ENCODE measurements around the gene REC114. TPM values are rescaled to one million over a fixed set of nuclear protein-coding genes. Genes with fewer than 3 reads are reported as not detected.

REC114 gene
- total RNA-seq, 1 donor from 2014 or later, result not detected

DNA sequence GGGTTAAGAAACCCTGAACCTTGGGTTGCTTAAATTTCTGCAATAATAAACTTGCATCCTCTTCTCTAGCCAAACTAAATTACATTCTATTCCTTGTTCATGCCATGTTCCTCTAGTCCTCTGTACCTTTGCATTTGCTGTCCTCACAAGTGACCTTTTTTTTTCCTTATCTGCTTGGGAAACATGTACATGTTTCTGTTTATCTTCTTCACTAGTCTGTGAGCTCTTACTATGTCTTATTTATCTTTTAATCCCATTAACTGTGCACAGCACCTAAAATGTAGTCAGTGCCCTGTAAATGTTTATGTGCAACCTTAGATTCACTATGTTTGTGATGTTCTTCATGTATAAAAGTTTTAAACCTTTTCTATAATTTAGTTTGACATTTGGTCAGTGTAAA lies 61.9 kb downstream of the REC114 start:
- no peaks in the 10 kb centered on the region for H3K9me3 ChIP-seq
- intact Hi-C loops (cut with DNase I), result no loop called here
- H3K4me3 ChIP-seq, result no peak overlapping the region

DNA sequence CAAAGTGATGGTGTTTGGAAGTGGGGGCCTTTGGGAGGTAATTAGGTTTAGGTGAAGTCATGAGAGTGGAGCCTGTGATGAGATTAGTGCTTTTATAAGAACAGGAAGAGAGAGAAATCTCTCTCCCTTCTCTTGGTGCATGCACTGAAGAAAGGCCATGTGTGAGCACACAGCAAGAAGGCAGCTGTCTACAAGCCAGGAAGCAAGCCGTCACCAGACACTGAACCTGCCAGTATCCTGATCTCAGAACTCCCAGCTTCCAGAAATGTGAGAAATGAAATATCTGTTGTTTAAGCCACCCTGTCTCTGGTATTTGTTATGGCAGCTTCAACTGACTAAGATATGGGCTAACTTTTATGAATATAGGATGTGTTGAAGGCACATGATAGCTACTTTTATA lies 72.6 kb downstream of the REC114 start:
- intact Hi-C loops (cut with DNase I), result no loop called here
- DNase-seq (ENCODE audit: low spot score in 2 of 2), result no peak
- Histone ChIP-seq H3K27me3 (no peaks in the 10 kb centered on the region), H3K27ac (no peak overlapping the region), H3K4me1 (no peaks in the 10 kb centered on the region), H3K9me3 (no peaks in the 10 kb centered on the region), H3K36me3 (no peaks in the 10 kb centered on the region), H3K4me3 (no peak overlapping the region)
- TF ChIP-seq, protein P1, sequence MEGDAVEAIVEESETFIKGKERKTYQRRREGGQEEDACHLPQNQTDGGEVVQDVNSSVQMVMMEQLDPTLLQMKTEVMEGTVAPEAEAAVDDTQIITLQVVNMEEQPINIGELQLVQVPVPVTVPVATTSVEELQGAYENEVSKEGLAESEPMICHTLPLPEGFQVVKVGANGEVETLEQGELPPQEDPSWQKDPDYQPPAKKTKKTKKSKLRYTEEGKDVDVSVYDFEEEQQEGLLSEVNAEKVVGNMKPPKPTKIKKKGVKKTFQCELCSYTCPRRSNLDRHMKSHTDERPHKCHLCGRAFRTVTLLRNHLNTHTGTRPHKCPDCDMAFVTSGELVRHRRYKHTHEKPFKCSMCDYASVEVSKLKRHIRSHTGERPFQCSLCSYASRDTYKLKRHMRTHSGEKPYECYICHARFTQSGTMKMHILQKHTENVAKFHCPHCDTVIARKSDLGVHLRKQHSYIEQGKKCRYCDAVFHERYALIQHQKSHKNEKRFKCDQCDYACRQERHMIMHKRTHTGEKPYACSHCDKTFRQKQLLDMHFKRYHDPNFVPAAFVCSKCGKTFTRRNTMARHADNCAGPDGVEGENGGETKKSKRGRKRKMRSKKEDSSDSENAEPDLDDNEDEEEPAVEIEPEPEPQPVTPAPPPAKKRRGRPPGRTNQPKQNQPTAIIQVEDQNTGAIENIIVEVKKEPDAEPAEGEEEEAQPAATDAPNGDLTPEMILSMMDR (IDR thresholded peaks at IDR 0.05), result no peak

More for the DNA sequence above, 61.9 kb downstream of the REC114 start:
- Histone ChIP-seq H3K27ac (no peak overlapping the region), H3K4me1 (no peaks in the 10 kb centered on the region), H3K27me3 (no peaks in the 10 kb centered on the region), H3K36me3 (no peaks in the 10 kb centered on the region)
- DNase-seq (ENCODE audit: low spot score in 2 of 2), result no peak
- TF ChIP-seq, protein P1 (IDR thresholded peaks at IDR 0.05), result no peak

DNA sequence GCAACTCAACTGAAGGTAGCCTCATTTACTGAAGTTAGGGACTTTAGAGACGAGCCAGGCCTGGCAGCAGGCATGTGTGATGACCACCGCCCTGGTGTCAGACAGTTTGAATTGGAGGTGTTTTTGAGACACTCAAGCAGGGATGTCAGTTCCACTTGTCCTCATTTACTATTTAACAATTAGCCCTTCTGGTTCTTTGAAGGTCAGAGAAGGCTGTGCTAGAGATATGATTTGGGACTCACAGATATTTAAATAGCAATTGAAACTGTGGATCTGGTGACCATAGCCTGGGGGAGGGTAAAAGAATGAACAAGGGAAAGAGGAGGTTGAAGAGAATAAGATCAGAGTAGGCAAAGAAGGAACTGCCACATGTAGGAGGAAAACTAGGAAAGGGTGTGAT lies 74.6 kb downstream of the REC114 start:
- no peak overlapping the region for H3K4me3 ChIP-seq
- TF ChIP-seq, protein P1 (IDR thresholded peaks at IDR 0.05), result no peak
- DNase-seq (ENCODE audit: low spot score in 2 of 2), result no peak
- no peaks in the 10 kb centered on the region for H3K9me3 ChIP-seq
- no peak overlapping the region for H3K27ac ChIP-seq
- no peaks in the 10 kb centered on the region for H3K36me3 ChIP-seq
- intact Hi-C loops (cut with DNase I), result no loop called here
- H3K27me3 ChIP-seq, result no peaks in the 10 kb centered on the region
- H3K4me1 ChIP-seq, result no peaks in the 10 kb centered on the region

DNA sequence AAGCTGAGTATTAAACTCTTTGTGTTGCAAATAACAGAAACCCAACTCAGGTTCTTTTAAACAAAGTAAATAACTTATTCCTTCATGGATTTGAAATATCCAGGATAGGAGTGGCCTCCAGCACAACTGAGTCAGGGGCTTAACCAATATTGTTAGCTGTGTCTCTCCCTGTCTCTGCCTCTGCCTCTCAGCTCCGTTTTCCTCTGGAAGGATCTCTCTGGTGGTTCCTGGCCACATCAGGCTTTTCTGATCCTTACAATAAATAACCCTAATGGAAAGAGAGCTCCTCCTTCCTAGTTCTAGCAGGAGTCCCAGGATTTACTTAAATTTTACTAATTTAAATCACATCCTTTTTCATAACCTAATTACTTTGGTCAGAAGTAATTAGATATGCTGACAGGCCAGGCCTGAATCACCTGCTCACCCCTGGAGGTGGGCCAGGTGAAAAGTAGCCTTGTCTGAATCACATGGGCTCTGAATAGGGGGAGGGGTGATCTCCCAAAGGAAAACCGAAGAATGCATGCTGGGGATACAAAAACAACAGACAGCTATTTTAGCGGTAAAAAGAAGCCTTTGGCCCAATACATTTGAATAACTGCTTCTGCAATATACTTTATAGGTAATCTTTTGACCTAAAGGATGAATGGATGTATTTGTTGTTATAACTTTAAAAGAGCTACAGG lies 75.4 kb downstream of the REC114 start:
- H3K27ac ChIP-seq, result no peak overlapping the region
- no peaks in the 10 kb centered on the region for H3K36me3 ChIP-seq
- intact Hi-C loops (cut with DNase I), result no loop called here
- no peak for DNase-seq (ENCODE audit: low spot score in 2 of 2)
- no peak overlapping the region for H3K4me3 ChIP-seq
- H3K9me3 ChIP-seq, result no peaks in the 10 kb centered on the region
- H3K4me1 ChIP-seq, result no peaks in the 10 kb centered on the region
- no peaks in the 10 kb centered on the region for H3K27me3 ChIP-seq
- TF ChIP-seq, protein P1 (IDR thresholded peaks at IDR 0.05), result no peak

- intact Hi-C loops (cut with DNase I), result no loop called here
- Histone ChIP-seq H3K36me3 (no peaks in the 10 kb centered on the region), H3K9me3 (no peaks in the 10 kb centered on the region), H3K4me1 (no peaks in the 10 kb centered on the region), H3K4me3 (no peak overlapping the region), H3K27me3 (no peaks in the 10 kb centered on the region), H3K27ac (no peak overlapping the region)
- no peak for DNase-seq (ENCODE audit: low spot score in 2 of 2)
- TF ChIP-seq, protein P1 (IDR thresholded peaks at IDR 0.05), result no peak
Measured at GRCh38 chr15:73518876-73519733, 76.1 kb downstream of the REC114 start.
